Measurements from ENCODE around the gene UBASH3A.

The UBASH3A gene

GRCh38 chr21:42441963-42442362 lies 38.3 kb downstream of the UBASH3A start:
- no peak for TF ChIP-seq CTCF (IDR thresholded peaks at IDR 0.05)

- no peak for TF ChIP-seq CTCF (IDR thresholded peaks at IDR 0.05)
Measured at GRCh38 chr21:42443181-42443785, 39.6 kb downstream of the UBASH3A start.

GRCh38 chr21:42443876-42444744 lies 40.4 kb downstream of the UBASH3A start:
- TF ChIP-seq CTCF (IDR thresholded peaks at IDR 0.05) = no peak

- TF ChIP-seq CTCF (IDR thresholded peaks at IDR 0.05) = no peak
Measured at GRCh38 chr21:42444745-42445059, 41.0 kb downstream of the UBASH3A start.

- TF ChIP-seq CTCF (IDR thresholded peaks at IDR 0.05) = no peak
Measured at GRCh38 chr21:42445311-42445710, 41.6 kb downstream of the UBASH3A start.

GRCh38 chr21:42446531-42446930 lies 42.8 kb downstream of the UBASH3A start:
- TF ChIP-seq CTCF (IDR thresholded peaks at IDR 0.05) = no peak

GRCh38 chr21:42447182-42447581 lies 43.5 kb downstream of the UBASH3A start:
- no peak for TF ChIP-seq CTCF (IDR thresholded peaks at IDR 0.05)
